ENCODE measurements around the gene IGSF11. TPM values are rescaled to one million over a fixed set of nuclear protein-coding genes. Genes with fewer than 3 reads are reported as not detected.

IGSF11 gene
- total RNA-seq, 2 experiments from 2014 or later = 0.53 to 0.58 TPM

- Mint-ChIP-seq H3K27me3 (no peaks in the 10 kb centered on the region), H3K9me3 (no peaks in the 10 kb centered on the region), H3K27ac (no peak overlapping the region), H3K4me1 (ENCODE audit: low read depth) (peaks cover 66% of the 10 kb centered on the region), H3K36me3 (ENCODE audit: low read depth) (no peaks in the 10 kb centered on the region), H3K4me3 (no peak overlapping the region)
- H3K4me1 ChIP-seq (ENCODE audit: insufficient read depth, low read length) = peaks cover 22% of the 10 kb centered on the region
- no peaks in the 10 kb centered on the region for H3K9me3 ChIP-seq (ENCODE audit: control insufficient read depth in 1 of 2, insufficient read depth in 1 of 2, low read length in 2 of 2)
- no peak overlapping the region for H3K4me3 ChIP-seq (ENCODE audit: low read length)
- intact Hi-C loops (cut with DNase I, micrococcal nuclease) = loop anchor here in 1 of 2 experiments (10.0 kb wide), 1 partner anchor 274 kb away; no protein-coding TSS in a partner anchor
- ChIA-PET CTCF (interaction anchor here (2.2 kb wide), 1 partner anchor 67 kb away, joined by 7 read pairs; no protein-coding TSS in a partner anchor), POLR2A (interaction anchor here (0.7 kb wide), 1 partner anchor 63 kb away, joined by 3 read pairs; no protein-coding TSS in a partner anchor)
- no peak for TF ChIP-seq CTCF (IDR thresholded peaks at IDR 0.05)
- no peak for DNase-seq
- no peaks in the 10 kb centered on the region for H3K27me3 ChIP-seq (ENCODE audit: control insufficient read depth in 1 of 2, insufficient read depth in 2 of 2, low read length in 2 of 2)
- H3K27ac ChIP-seq (ENCODE audit: low read depth in 1 of 2, low read length in 2 of 2) = no peak overlapping the region
- no peak for ATAC-seq (ENCODE audit: poor library complexity)
- no peaks in the 10 kb centered on the region for H3K36me3 ChIP-seq (ENCODE audit: insufficient read depth, low read length)
Observed at GRCh38 chr3:118951089-118951488, 83.6 kb downstream of the IGSF11 start.

- no peaks in the 10 kb centered on the region for H3K9me3 ChIP-seq (ENCODE audit: control insufficient read depth in 1 of 2, insufficient read depth in 1 of 2, low read length in 2 of 2)
- Mint-ChIP-seq H3K4me1 (ENCODE audit: low read depth) (peaks cover 62% of the 10 kb centered on the region), H3K4me3 (peak overlapping the region; percentile 32), H3K27me3 (no peaks in the 10 kb centered on the region), H3K36me3 (ENCODE audit: low read depth) (no peaks in the 10 kb centered on the region), H3K9me3 (no peaks in the 10 kb centered on the region), H3K27ac (peak overlapping the region; percentile 59)
- POLR2A ChIA-PET = interaction anchor here (1.0 kb wide), 1 partner anchor 85 kb away, joined by 3 read pairs; the partner anchor contains the start of gene IGSF11
- peak; percentile 68 for ATAC-seq (ENCODE audit: poor library complexity)
- no peak overlapping the region for H3K4me3 ChIP-seq (ENCODE audit: low read length)
- no peaks in the 10 kb centered on the region for H3K27me3 ChIP-seq (ENCODE audit: control insufficient read depth in 1 of 2, insufficient read depth in 2 of 2, low read length in 2 of 2)
- no peak for TF ChIP-seq CTCF (IDR thresholded peaks at IDR 0.05)
- CTCF ChIA-PET = interaction anchor here (0.7 to 2.2 kb wide), 3 partner anchors 28 to 67 kb away, joined by 3 to 7 read pairs (median 3); no protein-coding TSS in a partner anchor
- H3K27ac ChIP-seq (ENCODE audit: low read depth in 1 of 2, low read length in 2 of 2) = no peak overlapping the region
- intact Hi-C loops (cut with DNase I, micrococcal nuclease) = loop anchor here in 1 of 2 experiments (10.0 kb wide), 1 partner anchor 86 kb away; the partner anchor contains the start of gene IGSF11
- H3K4me1 ChIP-seq (ENCODE audit: insufficient read depth, low read length) = peaks cover 13% of the 10 kb centered on the region
- H3K36me3 ChIP-seq (ENCODE audit: insufficient read depth, low read length) = no peaks in the 10 kb centered on the region
- DNase-seq = peak in 3 of 14 experiments; percentile 31 to 46 (median 44)
Observed at GRCh38 chr3:118949113-118949760, 85.4 kb downstream of the IGSF11 start.

GRCh38 chr3:118948146-118948545 lies 86.5 kb downstream of the IGSF11 start:
- peak in 1 of 14 experiments; percentile 22 for DNase-seq
- peaks cover 60% of the 10 kb centered on the region for H3K4me1 Mint-ChIP-seq (ENCODE audit: low read depth)

More at GRCh38 chr3:118948146-118948545, 86.5 kb downstream of the IGSF11 start:
- Mint-ChIP-seq H3K4me3 (peak overlapping the region; percentile 27), H3K27me3 (no peaks in the 10 kb centered on the region), H3K36me3 (ENCODE audit: low read depth) (no peaks in the 10 kb centered on the region), H3K9me3 (no peaks in the 10 kb centered on the region), H3K27ac (peak overlapping the region; percentile 59)
- ChIA-PET POLR2A (interaction anchor here (1.8 kb wide), 1 partner anchor 8 kb away, joined by 5 read pairs; no protein-coding TSS in a partner anchor), CTCF (no interaction called here)
- H3K27me3 ChIP-seq (ENCODE audit: control insufficient read depth in 1 of 2, insufficient read depth in 2 of 2, low read length in 2 of 2) = no peaks in the 10 kb centered on the region
- no peak overlapping the region for H3K27ac ChIP-seq (ENCODE audit: low read depth in 1 of 2, low read length in 2 of 2)
- intact Hi-C loops (cut with DNase I, micrococcal nuclease) = loop anchor here in 1 of 2 experiments (10.0 kb wide), 1 partner anchor 87 kb away; the partner anchor contains the start of gene IGSF11
- H3K9me3 ChIP-seq (ENCODE audit: control insufficient read depth in 1 of 2, insufficient read depth in 1 of 2, low read length in 2 of 2) = no peaks in the 10 kb centered on the region
- H3K4me3 ChIP-seq (ENCODE audit: low read length) = no peak overlapping the region
- ATAC-seq (ENCODE audit: poor library complexity) = no peak
- no peak for TF ChIP-seq CTCF (IDR thresholded peaks at IDR 0.05)
- H3K4me1 ChIP-seq (ENCODE audit: insufficient read depth, low read length) = peaks cover 13% of the 10 kb centered on the region
- no peaks in the 10 kb centered on the region for H3K36me3 ChIP-seq (ENCODE audit: insufficient read depth, low read length)
